Stomach smooth muscle (tissue), 2 donors: Measurements from ENCODE around the gene ARMC8.

Experiments used
- H3K27ac ChIP-seq: one replicate; pipeline ENCODE4 v1.7.0; 2013; ENCODE audit warnings: mild to moderate bottlenecking, low read length, inconsistent platforms
- H3K27me3 ChIP-seq, 2 donors: one replicate each; pipeline ENCODE4 v1.7.0; 2013; ENCODE audit warnings: low read length in 2 of 2; ENCODE audit not compliant: insufficient read depth in 2 of 2, control insufficient read depth in 1 of 2
- H3K36me3 ChIP-seq, 2 donors: one replicate each; pipeline ENCODE4 v1.7.0; 2013; ENCODE audit warnings: low read length in 2 of 2; ENCODE audit not compliant: control insufficient read depth in 2 of 2, insufficient read depth in 2 of 2
- H3K4me1 ChIP-seq: one replicate; pipeline ENCODE4 v1.7.0; 2013; ENCODE audit warnings: low read length; ENCODE audit not compliant: control insufficient read depth, insufficient read depth
- H3K4me3 ChIP-seq, 2 donors: one replicate each; pipeline ENCODE4 v1.7.0; 2013; ENCODE audit warnings: low read length in 2 of 2
- H3K9ac ChIP-seq, 2 donors: one replicate each; pipeline ENCODE4 v1.7.0; 2013; ENCODE audit warnings: low read length in 2 of 2, mild to moderate bottlenecking in 1 of 2
- H3K9me3 ChIP-seq, 2 donors: one replicate each; pipeline ENCODE4 v1.7.0; 2013; ENCODE audit warnings: low read length in 2 of 2; ENCODE audit not compliant: control insufficient read depth in 2 of 2
- donor health status: healthy.
- donor health status: Pancreatic carcinoma.

The ARMC8 gene

GRCh38 chr3:138245026-138245425 lies 57.9 kb downstream of the ARMC8 start:
- Histone ChIP-seq H3K4me3 (no peak overlapping the region), H3K9ac (no peak overlapping the region), H3K27ac (no peak overlapping the region), H3K36me3 (peaks cover 7 to 28% of the 10 kb centered on the region in 2 donors), H3K27me3 (no peaks in the 10 kb centered on the region), H3K4me1 (no peaks in the 10 kb centered on the region), H3K9me3 (no peaks in the 10 kb centered on the region)

DNA sequence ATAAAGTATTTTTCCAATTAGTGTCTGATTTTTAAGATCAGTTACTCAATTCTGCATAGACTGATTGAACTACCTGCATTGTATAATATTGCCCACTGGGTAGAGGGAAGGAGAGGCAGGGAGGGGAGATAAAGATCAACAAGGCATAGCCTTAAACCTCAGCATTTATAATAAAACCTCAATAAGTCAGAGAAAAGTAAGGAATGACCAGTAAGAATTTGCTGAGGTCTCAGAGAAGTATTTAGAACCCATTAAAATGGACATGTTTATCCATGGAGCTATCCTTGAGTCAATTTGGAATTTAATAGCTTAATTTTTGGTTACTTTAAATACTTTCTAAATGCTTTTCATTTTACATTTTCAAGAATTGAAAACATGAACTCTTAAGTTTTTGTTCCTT lies 62.5 kb downstream of the ARMC8 start:
- no peaks in the 10 kb centered on the region for H3K9me3 ChIP-seq
- no peak overlapping the region for H3K9ac ChIP-seq
- H3K4me3 ChIP-seq, result no peak overlapping the region
- H3K27ac ChIP-seq, result no peak overlapping the region
- no peaks in the 10 kb centered on the region for H3K27me3 ChIP-seq
- peaks cover 5 to 12% of the 10 kb centered on the region in 2 donors for H3K36me3 ChIP-seq
- H3K4me1 ChIP-seq, result no peaks in the 10 kb centered on the region

DNA sequence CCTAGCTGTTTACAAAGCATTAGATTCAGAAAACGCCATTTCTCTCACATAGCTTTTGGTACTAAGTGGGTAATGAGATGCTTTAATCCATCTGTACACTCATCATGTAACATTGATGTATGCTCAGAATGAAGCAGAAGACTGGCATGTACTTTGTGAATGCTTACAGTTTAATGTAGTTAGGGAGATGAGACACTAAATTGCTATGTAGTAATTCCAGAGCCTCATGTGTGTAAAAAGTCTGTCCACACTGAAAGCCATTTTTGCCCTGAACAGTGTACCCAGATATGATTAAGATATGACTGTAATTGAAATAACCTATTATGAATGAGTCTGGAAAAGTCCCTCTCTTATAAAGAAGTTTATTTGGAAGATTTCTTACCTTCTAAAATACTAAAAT lies 66.5 kb downstream of the ARMC8 start:
- H3K27me3 ChIP-seq, result no peaks in the 10 kb centered on the region
- peaks cover 0 to 2% of the 10 kb centered on the region in 2 donors for H3K36me3 ChIP-seq
- H3K27ac ChIP-seq, result no peak overlapping the region

DNA sequence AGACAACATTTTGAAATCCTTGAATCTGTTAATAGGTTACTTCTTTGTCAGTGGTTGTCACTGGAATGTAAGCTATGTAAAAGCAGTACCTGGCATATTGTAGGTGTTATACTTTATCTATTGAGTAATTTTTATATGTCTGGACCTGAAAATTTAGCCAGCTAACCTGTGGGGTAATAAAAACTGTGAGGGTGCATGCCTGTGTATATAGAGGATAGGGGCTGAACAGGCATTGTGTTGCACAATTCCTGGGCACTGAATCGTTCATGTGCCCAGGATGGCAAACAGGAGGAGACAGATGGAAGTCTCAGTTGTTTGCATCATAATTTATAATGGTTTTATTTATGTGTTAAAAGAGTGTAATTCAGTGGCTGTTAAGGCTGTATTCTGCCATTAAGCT lies 67.1 kb downstream of the ARMC8 start:
- Histone ChIP-seq H3K4me1 (no peaks in the 10 kb centered on the region), H3K9ac (no peak overlapping the region), H3K4me3 (no peak overlapping the region), H3K36me3 (peaks cover 0 to 7% of the 10 kb centered on the region in 2 donors), H3K27me3 (no peaks in the 10 kb centered on the region), H3K9me3 (no peaks in the 10 kb centered on the region), H3K27ac (no peak overlapping the region)

More for the DNA sequence above, 66.5 kb downstream of the ARMC8 start:
- Histone ChIP-seq H3K9me3 (no peaks in the 10 kb centered on the region), H3K9ac (no peak overlapping the region), H3K4me1 (no peaks in the 10 kb centered on the region), H3K4me3 (no peak overlapping the region)

DNA sequence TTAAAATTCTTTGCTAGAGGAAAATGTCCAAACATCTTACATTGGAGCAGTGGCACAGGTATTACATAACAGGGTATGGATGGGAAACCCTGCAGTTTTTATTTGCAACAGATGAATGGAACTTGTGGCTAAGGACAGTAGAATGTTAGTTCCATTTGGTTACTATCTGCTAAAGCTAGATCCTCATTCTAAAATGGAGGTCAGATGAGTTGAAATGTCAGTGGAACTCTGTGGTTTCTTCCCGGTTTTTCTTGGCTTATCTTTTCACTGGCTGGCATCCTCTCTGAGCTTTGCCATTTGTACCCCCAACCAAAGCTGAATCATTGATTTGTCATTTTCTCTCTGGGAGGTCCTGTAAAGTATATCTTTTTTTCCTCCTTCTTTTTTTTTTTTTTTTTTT lies 68.9 kb downstream of the ARMC8 start:
- Histone ChIP-seq H3K27me3 (no peaks in the 10 kb centered on the region), H3K4me1 (no peaks in the 10 kb centered on the region), H3K27ac (no peak overlapping the region), H3K9ac (no peak overlapping the region), H3K9me3 (no peaks in the 10 kb centered on the region), H3K36me3 (peaks cover 0 to 9% of the 10 kb centered on the region in 2 donors), H3K4me3 (no peak overlapping the region)

DNA sequence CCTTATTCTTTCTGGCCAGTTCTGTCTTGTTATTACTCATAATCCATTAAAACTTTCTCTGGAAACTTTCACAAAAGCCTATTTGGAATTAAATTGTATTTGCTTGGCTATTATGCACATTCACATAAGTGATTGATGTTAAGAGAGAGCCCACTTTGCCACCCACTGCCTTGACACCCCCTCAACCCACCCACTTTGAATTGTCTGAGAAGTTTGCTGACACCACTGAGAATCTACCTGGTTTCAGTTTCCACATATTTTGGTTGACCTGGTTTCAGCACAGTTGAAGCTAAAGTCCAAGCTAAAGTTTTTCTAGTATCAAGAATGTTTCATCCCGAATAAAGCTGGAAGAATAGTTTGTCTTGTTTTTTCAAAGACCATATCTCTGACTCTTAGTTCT lies 70.9 kb downstream of the ARMC8 start:
- no peak overlapping the region for H3K4me3 ChIP-seq
- no peaks in the 10 kb centered on the region for H3K4me1 ChIP-seq
- no peak overlapping the region for H3K9ac ChIP-seq
- H3K36me3 ChIP-seq, result peaks cover 0 to 11% of the 10 kb centered on the region in 2 donors
- H3K9me3 ChIP-seq, result no peaks in the 10 kb centered on the region
- H3K27ac ChIP-seq, result no peak overlapping the region
- no peaks in the 10 kb centered on the region for H3K27me3 ChIP-seq

GRCh38 chr3:138259126-138259525 lies 72.0 kb downstream of the ARMC8 start:
- Histone ChIP-seq H3K4me3 (no peak overlapping the region), H3K27me3 (no peaks in the 10 kb centered on the region), H3K27ac (no peak overlapping the region), H3K36me3 (peaks cover 6 to 17% of the 10 kb centered on the region in 2 donors), H3K4me1 (no peaks in the 10 kb centered on the region), H3K9ac (no peak overlapping the region), H3K9me3 (no peaks in the 10 kb centered on the region)

GRCh38 chr3:138260611-138261010 lies 73.5 kb downstream of the ARMC8 start:
- no peak overlapping the region for H3K9ac ChIP-seq
- peaks cover 12 to 23% of the 10 kb centered on the region in 2 donors for H3K36me3 ChIP-seq
- H3K27ac ChIP-seq, result no peak overlapping the region
- H3K4me1 ChIP-seq, result no peaks in the 10 kb centered on the region
- no peaks in the 10 kb centered on the region for H3K27me3 ChIP-seq
- H3K4me3 ChIP-seq, result no peak overlapping the region
- H3K9me3 ChIP-seq, result no peaks in the 10 kb centered on the region

- no peaks in the 10 kb centered on the region for H3K27me3 ChIP-seq
- no peaks in the 10 kb centered on the region for H3K9me3 ChIP-seq
- no peak overlapping the region for H3K9ac ChIP-seq
- H3K4me3 ChIP-seq, result no peak overlapping the region
- no peaks in the 10 kb centered on the region for H3K4me1 ChIP-seq
- peaks cover 22 to 30% of the 10 kb centered on the region in 2 donors for H3K36me3 ChIP-seq
- no peak overlapping the region for H3K27ac ChIP-seq
These were observed 76.0 kb downstream of the ARMC8 start for GRCh38 chr3:138263104-138263503.

- Histone ChIP-seq H3K27me3 (no peaks in the 10 kb centered on the region), H3K9me3 (no peaks in the 10 kb centered on the region), H3K4me1 (no peaks in the 10 kb centered on the region), H3K4me3 (no peak overlapping the region), H3K9ac (no peak overlapping the region), H3K27ac (no peak overlapping the region), H3K36me3 (peaks cover 21 to 27% of the 10 kb centered on the region in 2 donors)
These were observed 78.6 kb downstream of the ARMC8 start for GRCh38 chr3:138265745-138266144.

DNA sequence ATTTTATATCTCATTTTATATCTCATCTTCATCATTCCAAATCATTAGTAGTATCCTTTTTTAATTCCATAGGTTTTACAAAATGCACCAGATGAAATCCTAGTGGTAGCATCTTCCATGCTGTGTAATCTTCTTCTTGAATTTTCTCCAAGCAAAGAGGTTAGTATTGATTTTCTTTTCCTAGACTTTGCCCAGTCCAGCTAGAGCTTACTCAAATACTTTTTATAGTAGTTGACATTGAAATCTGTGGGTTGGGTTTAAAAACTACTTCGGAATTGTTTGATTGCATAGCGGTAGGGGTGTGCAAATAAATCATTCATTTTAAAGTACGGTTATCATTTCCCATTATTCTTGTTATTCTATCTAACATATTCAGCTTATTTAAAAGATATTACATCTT lies 80.0 kb downstream of the ARMC8 start:
- Histone ChIP-seq H3K4me1 (no peaks in the 10 kb centered on the region), H3K27me3 (no peaks in the 10 kb centered on the region), H3K4me3 (no peak overlapping the region), H3K9me3 (no peaks in the 10 kb centered on the region), H3K9ac (no peak overlapping the region), H3K27ac (no peak overlapping the region), H3K36me3 (peaks cover 23 to 29% of the 10 kb centered on the region in 2 donors)
